HCT116 (cell line): ENCODE results near the gene CLDN17. TPM values are rescaled to one million over a fixed set of nuclear protein-coding genes. Genes with fewer than 3 reads are reported as not detected.

Source experiments
- ATAC-seq: fragments of 200-7000 bp; cut with Tn5 transposase; 2 replicates; pipeline ENCODE4 v1.9.1; 2020; ENCODE audit warnings: mild to moderate bottlenecking, moderate library complexity
- Bru-seq: library from RNA; stranded (reverse); fragments of 400-500 nt; gene quantifications from one replicate; lab custom pipeline; 2021; lab: Mats Ljungman, UMichigan
- BruChase-seq, 2 experiments: library from RNA; stranded (reverse); fragments of 400-500 nt; gene quantifications; one replicate each; lab custom pipeline; 2021; lab: Mats Ljungman, UMichigan
- BruUV-seq: library from RNA; stranded (reverse); fragments of 400-500 nt; replicated peaks from 2 replicates; lab custom pipeline; 2021; lab: Mats Ljungman, UMichigan
- CTCF ChIA-PET: fragments of 300-600 bp; sonication (Branson Sonifier 250); formaldehyde crosslinking; loops from one replicate; lab custom pipeline; 2021; ENCODE audit warnings: antibody characterized with exemption; lab: Charles Lee
- POLR2A ChIA-PET: fragments of 300-600, 350-600 bp; sonication (Branson Sonifier 250); formaldehyde crosslinking; loops from one replicate; lab custom pipeline; 2021; ENCODE audit warnings: antibody characterized with exemption; lab: Charles Lee
- RAD21 ChIA-PET, 2 experiments: fragments of 300-600 bp; sonication (Branson Sonifier 250); formaldehyde crosslinking; loops; one replicate each; lab custom pipeline; 2023; ENCODE audit warnings: low total read pairs in 2 of 2; ENCODE audit not compliant: uncharacterized antibody in 2 of 2, unreplicated experiment in 2 of 2, low non-redundant PET in 1 of 2; lab: Charles Lee
- DNase-seq: peaks from one replicate; pipeline ENCODE4 v3.0.0-alpha.2; 2010; ENCODE audit warnings: low read depth, low spot score
- H2AFZ ChIP-seq: fragments of 200-600 bp; shearing (Covaris generic), sonication (generic); 2 replicates; pipeline ENCODE4 v1.6.1; 2017; ENCODE audit warnings: low read depth, mixed run types, mixed read lengths, antibody characterized with exemption, low read length; ENCODE audit not compliant: poor library complexity, severe bottlenecking
- H3K27ac ChIP-seq: 2 replicates; pipeline ENCODE4 v1.5.1; 2012; ENCODE audit warnings: low read depth, low read length
- H3K27me3 ChIP-seq: fragments of 200-600 bp; sonication (generic); 2 replicates; pipeline ENCODE4 v1.6.1; 2016; ENCODE audit warnings: mixed run types, low read length, mixed read lengths; ENCODE audit not compliant: insufficient read depth
- H3K36me3 ChIP-seq, 2 experiments: fragments of 200-500 bp in 1 of 2; fragments of 200-600 bp in 1 of 2; sonication (Bioruptor generic) in 1 of 2; sonication (generic) in 1 of 2; 2 replicates each; pipeline versions ENCODE4 v1.5.1 to v1.6.1; 2014 to 2016; ENCODE audit warnings: low read length in 2 of 2, inconsistent platforms in 1 of 2, mixed read lengths in 1 of 2, mixed run types in 1 of 2; ENCODE audit not compliant: insufficient read depth in 2 of 2, control insufficient read depth in 1 of 2
- H3K4me1 ChIP-seq, 2 experiments: fragments of 200-600 bp in 1 of 2; sonication (generic) in 1 of 2; 2 replicates each; pipeline versions ENCODE4 v1.5.1 to v1.6.1; 2012 to 2017; ENCODE audit warnings: low read length in 2 of 2, inconsistent platforms in 1 of 2, mild to moderate bottlenecking in 1 of 2, mixed read lengths in 1 of 2, mixed run types in 1 of 2, moderate library complexity in 1 of 2; ENCODE audit not compliant: insufficient read depth in 2 of 2, control insufficient read depth in 1 of 2
- H3K4me2 ChIP-seq: fragments of 200-600 bp; sonication (generic); 2 replicates; pipeline ENCODE4 v1.6.1; 2017; ENCODE audit warnings: mixed run types, low read length, mixed read lengths
- H3K4me3 ChIP-seq, 2 experiments: fragments of 200-600 bp in 1 of 2; sonication (generic) in 1 of 2; replicated peaks in 1 of 2; 2 replicates each; pipeline ENCODE4 v1.5.1; 2011 to 2016; ENCODE audit warnings: low read length in 2 of 2, control low read depth in 1 of 2, low read depth in 1 of 2, mild to moderate bottlenecking in 1 of 2, mixed read lengths in 1 of 2, mixed run types in 1 of 2
- H3K79me2 ChIP-seq: fragments of 200-600 bp; sonication (generic); 2 replicates; pipeline ENCODE4 v1.6.1; 2017; ENCODE audit warnings: mild to moderate bottlenecking, mixed run types, low read length, moderate library complexity, mixed read lengths; ENCODE audit not compliant: insufficient read depth
- H3K9ac ChIP-seq: fragments of 200-600 bp; sonication (generic); 2 replicates; pipeline ENCODE4 v1.6.1; 2016; ENCODE audit warnings: low read length, mixed read lengths
- H3K9me2 ChIP-seq: fragments of 200-600 bp; sonication (generic), shearing (Covaris generic); 2 replicates; pipeline ENCODE4 v1.6.1; 2017; ENCODE audit warnings: mixed run types, mild to moderate bottlenecking, moderate library complexity; ENCODE audit not compliant: insufficient read depth
- H3K9me3 ChIP-seq, 2 experiments: fragments of 200-500 bp in 1 of 2; fragments of 200-600 bp in 1 of 2; sonication (Bioruptor generic) in 1 of 2; sonication (generic) in 1 of 2; 2 replicates each; pipeline ENCODE4 v1.6.1; 2014 to 2017; ENCODE audit warnings: low read length in 2 of 2, mixed read lengths in 2 of 2, inconsistent platforms in 1 of 2, low read depth in 1 of 2, mild to moderate bottlenecking in 1 of 2, mixed run types in 1 of 2, moderate library complexity in 1 of 2; ENCODE audit not compliant: control insufficient read depth in 1 of 2, insufficient read depth in 1 of 2
- H4K20me1 ChIP-seq: fragments of 200-600 bp; sonication (generic), shearing (Covaris generic); 2 replicates; pipeline ENCODE4 v1.6.1; 2017; ENCODE audit warnings: mixed run types, mild to moderate bottlenecking, moderate library complexity; ENCODE audit not compliant: insufficient read depth
- CBX3 ChIP-seq: IDR thresholded peaks from 2 replicates; pipeline ENCODE4 v1.6.1; 2012; ENCODE audit warnings: low read depth
- EGR1 ChIP-seq: IDR thresholded peaks from 2 replicates; pipeline ENCODE4 v1.6.1; 2012; ENCODE audit warnings: low read depth
- EZH2 ChIP-seq: fragments of 200-600 bp; sonication (generic); IDR thresholded peaks from 2 replicates; pipeline ENCODE4 v1.6.1; 2017; ENCODE audit warnings: antibody characterized with exemption, mixed run types
- JUND ChIP-seq: IDR thresholded peaks from 2 replicates; pipeline ENCODE4 v1.6.1; 2012
- POLR2A ChIP-seq: IDR thresholded peaks from 2 replicates; pipeline ENCODE4 v1.7.0; 2011; ENCODE audit warnings: borderline replicate concordance; ENCODE audit not compliant: insufficient read depth, insufficient read length; ENCODE audit errors: extremely low read depth
- SIN3A ChIP-seq: IDR thresholded peaks from 2 replicates; pipeline ENCODE4 v1.6.1; 2012; ENCODE audit warnings: low read depth
- SP1 ChIP-seq: IDR thresholded peaks from 2 replicates; pipeline ENCODE4 v1.6.1; 2012; ENCODE audit warnings: low read depth
- SRF ChIP-seq: IDR thresholded peaks from 2 replicates; pipeline ENCODE4 v1.6.1; 2012; ENCODE audit warnings: low read depth
- YY1 ChIP-seq: IDR thresholded peaks from 2 replicates; pipeline ENCODE4 v1.6.1; 2011; ENCODE audit warnings: low read length, low read depth, moderate library complexity, mild to moderate bottlenecking; ENCODE audit not compliant: insufficient replicate concordance; ENCODE audit errors: extremely low read depth
- ZBTB33 ChIP-seq: IDR thresholded peaks from 2 replicates; pipeline ENCODE4 v1.6.1; 2011; ENCODE audit warnings: mild to moderate bottlenecking, low read length, moderate library complexity; ENCODE audit not compliant: insufficient replicate concordance; ENCODE audit errors: extremely low read depth
- ZNF274 ChIP-seq: fragments of 200-500 bp; sonication (Bioruptor generic); IDR thresholded peaks from 2 replicates; pipeline ENCODE4 v1.6.1; 2014; ENCODE audit warnings: mild to moderate bottlenecking, low read depth, low read length, inconsistent platforms
- intact Hi-C: fragments of 100-400 bp; cut with micrococcal nuclease; formaldehyde crosslinking; loops from 2 replicates; pipeline ENCODE4 v1.10.0; 2022
- long read RNA-seq: library from polyadenylated mRNA; unstranded; transcript quantifications from one replicate; pipeline ENCODE4 v2.0.0, GENCODE V29; 2021; ENCODE audit not compliant: unreplicated experiment
- polyA plus RNA-seq: library from polyadenylated mRNA; unstranded; fragments of >200 nt; gene quantifications from 2 replicates; pipeline ENCODE4 v1.2.1, GENCODE V29; 2012; ENCODE audit warnings: missing spikeins
- total RNA-seq: library from RNA; stranded (reverse); gene quantifications from one replicate; pipeline ENCODE4 v1.2.1, GENCODE V29; 2021; ENCODE audit not compliant: unreplicated experiment

CLDN17 gene
- total RNA-seq (not detected), Bru-seq, nascent RNA (not detected), BruChase-seq, experiment 1, labeled RNA remaining after a 6-hour chase (not detected), BruChase-seq, experiment 2, labeled RNA remaining after a 2-hour chase (not detected)
- polyA plus RNA-seq, result not detected in 2 replicates
- long read RNA-seq, result 0 reads

DNA sequence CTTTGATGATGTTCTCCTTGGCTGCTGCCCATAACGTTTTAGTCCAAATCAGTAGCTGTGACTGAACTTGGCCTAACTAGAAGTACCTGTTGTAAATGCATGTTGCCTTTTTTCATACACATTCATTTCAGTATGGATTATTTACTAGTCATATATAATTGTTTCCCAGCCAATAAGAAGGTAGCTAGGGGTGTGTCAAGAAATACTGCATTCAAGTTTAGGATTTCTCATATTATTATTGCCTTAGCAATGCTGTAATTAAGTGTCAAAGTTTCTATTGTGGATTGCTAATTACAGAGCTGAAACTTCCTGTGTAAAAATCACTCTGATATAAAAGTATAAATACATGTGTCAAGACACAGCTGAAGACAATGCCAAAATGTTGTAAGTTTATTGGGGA, at the start of gene CLDN17:
CLDN17 (minus strand) TSS at position 101 of the 400 bp plus-strand sequence. CDS start 188 bp downstream, outside the sequence.
- ChIA-PET CTCF (no interaction called here), POLR2A (no interaction called here)
- intact Hi-C loops, result no loop called here

DNA sequence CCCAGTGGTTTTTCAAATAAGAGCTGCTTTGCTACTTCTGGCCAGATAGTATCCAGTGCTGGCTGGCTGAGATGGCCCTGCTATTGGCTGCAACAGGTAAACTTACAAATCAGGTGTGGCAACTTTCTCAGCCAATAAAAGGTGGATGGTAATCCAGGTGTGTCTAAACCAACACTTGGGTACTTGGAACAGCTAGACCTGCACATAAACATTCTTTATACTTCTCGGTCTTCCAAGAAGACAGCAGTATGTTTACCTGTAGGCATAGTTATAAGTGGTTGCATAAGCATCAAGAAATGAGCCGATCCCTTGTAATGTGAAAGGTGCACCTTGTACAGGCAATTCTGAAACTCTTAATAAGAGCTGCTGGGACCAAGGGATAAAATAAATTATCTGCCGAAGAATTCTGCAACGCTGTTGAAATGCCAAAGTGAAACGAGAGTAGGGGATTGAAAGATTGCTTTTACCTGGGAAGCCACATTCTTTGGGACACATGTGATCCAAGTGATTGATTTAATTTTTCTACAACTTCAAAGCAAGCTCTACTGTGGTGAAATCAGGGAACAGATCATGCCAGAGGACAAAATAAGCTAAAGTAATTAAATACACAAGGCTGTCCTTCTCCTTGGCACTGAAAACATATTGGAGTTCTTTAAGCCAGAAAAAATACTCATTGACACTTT, 49.6 kb upstream of the CLDN17 start, which contains the start of gene CLDN8:
CLDN8 (minus strand) TSS at position 57 of the 683 bp plus-strand sequence. CDS start 172 bp downstream, outside the sequence.
- no peaks in the 10 kb centered on the region for H3K79me2 ChIP-seq
- H3K9ac ChIP-seq, result no peak within 1 kb of the TSS
- POLR2A ChIA-PET, result no interaction called here
- intact Hi-C loops, result no loop called here
- no peaks in the 10 kb centered on the region for H4K20me1 ChIP-seq
- H3K9me3 ChIP-seq, result peaks cover 6 to 15% of the 10 kb centered on the region in 2 experiments; a peak in 2 of 4 replicates
- H3K27ac ChIP-seq, result no peak within 1 kb of the TSS
- no peak within 1 kb of the TSS for H3K4me2 ChIP-seq
- no peaks in the 10 kb centered on the region for H3K27me3 ChIP-seq
- H3K9me2 ChIP-seq, result no peaks in the 10 kb centered on the region
- H3K4me3 ChIP-seq, result no peak within 1 kb of the TSS
- no TSS peak for BruUV-seq
- no peak within 1 kb of the TSS for H2AFZ ChIP-seq
- CTCF ChIA-PET, result no interaction called here
- no peaks in the 10 kb centered on the region for H3K4me1 ChIP-seq
- ATAC-seq (no peak), DNase-seq (no peak)
- TF ChIP-seq SP1 (no peak), JUND (no peak), ZNF274 (no peak), EZH2 (no peak), SRF (no peak), CBX3 (no peak), ZBTB33 (no peak)
- RAD21 ChIA-PET, result no interaction called here
- H3K36me3 ChIP-seq, result no peaks in the 10 kb centered on the region

More for the DNA sequence above, at the start of gene CLDN17:
- no TSS peak for BruUV-seq
- no peak for DNase-seq
- H3K4me2 ChIP-seq, result no peak within 1 kb of the TSS
- no peak within 1 kb of the TSS for H2AFZ ChIP-seq
- no peaks in the 10 kb centered on the region for H3K36me3 ChIP-seq
- no peak within 1 kb of the TSS for H3K27ac ChIP-seq
- peaks cover 40 to 47% of the 10 kb centered on the region in 2 experiments; a peak in 2 of 4 replicates for H3K9me3 ChIP-seq
- H3K79me2 ChIP-seq, result no peaks in the 10 kb centered on the region
- H4K20me1 ChIP-seq, result no peaks in the 10 kb centered on the region
- ATAC-seq, result no peak
- no peaks in the 10 kb centered on the region for H3K27me3 ChIP-seq
- no peak within 1 kb of the TSS for H3K9ac ChIP-seq
- no peak for TF ChIP-seq SIN3A
- no peak for TF ChIP-seq EGR1
- TF ChIP-seq POLR2A, result no peak
- TF ChIP-seq SP1, result no peak
- no peak for TF ChIP-seq YY1
- TF ChIP-seq CBX3, result no peak
- no peak for TF ChIP-seq JUND
- no peak within 1 kb of the TSS for H3K4me3 ChIP-seq
- H3K4me1 ChIP-seq, result no peaks in the 10 kb centered on the region
- no peaks in the 10 kb centered on the region for H3K9me2 ChIP-seq
- RAD21 ChIA-PET, result no interaction called here
